H9 (cell line): ENCODE data around the gene OPTC. TPM values are rescaled to one million over a fixed set of nuclear protein-coding genes. Genes with fewer than 3 reads are reported as not detected.

Experiments
- DNase-seq: peaks from one replicate; pipeline ENCODE4 v3.0.0-alpha.2; 2017
- H2AFZ ChIP-seq: one replicate; pipeline ENCODE4 v1.6.1; 2013; ENCODE audit warnings: mild to moderate bottlenecking, low read length, control low read depth, moderate library complexity
- H2AK5ac ChIP-seq: 2 replicates; pipeline ENCODE4 v1.6.1; 2013; ENCODE audit warnings: low read length, control low read depth, mixed read lengths; ENCODE audit not compliant: insufficient read length
- H2BK120ac ChIP-seq: one replicate; pipeline ENCODE4 v1.6.1; 2013; ENCODE audit warnings: low read depth, mild to moderate bottlenecking, low read length, control low read depth, inconsistent platforms; ENCODE audit not compliant: poor library complexity, severe bottlenecking
- H2BK12ac ChIP-seq: 2 replicates; pipeline ENCODE4 v1.6.1; 2013; ENCODE audit warnings: low read length, control low read depth, mixed read lengths, low read depth; ENCODE audit not compliant: insufficient read length
- H2BK15ac ChIP-seq: 2 replicates; pipeline ENCODE4 v1.6.1; 2013; ENCODE audit warnings: low read depth, low read length, control low read depth
- H2BK20ac ChIP-seq: one replicate; pipeline ENCODE4 v1.6.1; 2013; ENCODE audit warnings: low read depth, mild to moderate bottlenecking, low read length, control low read depth, inconsistent platforms; ENCODE audit not compliant: poor library complexity, severe bottlenecking
- H2BK5ac ChIP-seq: 2 replicates; pipeline ENCODE4 v1.6.1; 2013; ENCODE audit warnings: low read length, control low read depth, mixed read lengths; ENCODE audit not compliant: insufficient read length
- H3K14ac ChIP-seq: 2 replicates; pipeline ENCODE4 v1.6.1; 2013; ENCODE audit warnings: low read length, control low read depth; ENCODE audit not compliant: insufficient read depth
- H3K18ac ChIP-seq: 2 replicates; pipeline ENCODE4 v1.6.1; 2013; ENCODE audit warnings: low read depth, mild to moderate bottlenecking, mixed read lengths, low read length, control low read depth; ENCODE audit not compliant: insufficient read length
- H3K23ac ChIP-seq: 2 replicates; pipeline ENCODE4 v1.6.1; 2013; ENCODE audit warnings: low read length, control low read depth, mixed read lengths, low read depth; ENCODE audit not compliant: insufficient read length
- H3K23me2 ChIP-seq: 2 replicates; pipeline ENCODE4 v1.6.1; 2013; ENCODE audit warnings: low read depth, mild to moderate bottlenecking, mixed read lengths, low read length, control low read depth; ENCODE audit not compliant: insufficient read length, poor library complexity, severe bottlenecking
- H3K27ac ChIP-seq: 2 replicates; pipeline ENCODE4 v1.5.1; 2013; ENCODE audit warnings: low read length, control low read depth, mixed read lengths, low read depth; ENCODE audit not compliant: insufficient read length
- H3K27me3 ChIP-seq: 2 replicates; pipeline ENCODE4 v1.6.1; 2013; ENCODE audit warnings: low read length, control low read depth, inconsistent platforms; ENCODE audit not compliant: insufficient read depth
- H3K4ac ChIP-seq: 2 replicates; pipeline ENCODE4 v1.6.1; 2013; ENCODE audit warnings: low read depth, mild to moderate bottlenecking, control low read depth, inconsistent platforms, low read length, moderate library complexity
- H3K4me1 ChIP-seq: 2 replicates; pipeline ENCODE4 v1.6.1; 2013; ENCODE audit warnings: low read length, control low read depth, inconsistent platforms; ENCODE audit not compliant: insufficient read depth
- H3K4me2 ChIP-seq: 2 replicates; pipeline ENCODE4 v1.6.1; 2013; ENCODE audit warnings: low read length, control low read depth, mixed read lengths; ENCODE audit not compliant: insufficient read length, insufficient read depth
- H3K56ac ChIP-seq: 2 replicates; pipeline ENCODE4 v1.6.1; 2013; ENCODE audit warnings: low read depth, mild to moderate bottlenecking, mixed read lengths, low read length, control low read depth; ENCODE audit not compliant: insufficient read length
- H3K79me1 ChIP-seq: 2 replicates; pipeline ENCODE4 v1.6.1; 2013; ENCODE audit warnings: low read depth, mild to moderate bottlenecking, moderate library complexity, low read length, control low read depth, inconsistent platforms; ENCODE audit not compliant: insufficient read depth, poor library complexity, severe bottlenecking
- H3K79me2 ChIP-seq: 2 replicates; pipeline ENCODE4 v1.6.1; 2013; ENCODE audit warnings: low read length, control low read depth, inconsistent platforms; ENCODE audit not compliant: insufficient read depth
- H3K9ac ChIP-seq: 2 replicates; pipeline ENCODE4 v1.6.1; 2013; ENCODE audit warnings: low read length, control low read depth, mixed read lengths; ENCODE audit not compliant: insufficient read length; ENCODE audit errors: extremely low read depth
- H3K9me3 ChIP-seq: one replicate; pipeline ENCODE4 v1.6.1; 2013; ENCODE audit warnings: low read depth, low read length, inconsistent platforms; ENCODE audit not compliant: control insufficient read depth
- H3T11ph ChIP-seq: one replicate; pipeline ENCODE4 v1.6.1; 2013; ENCODE audit warnings: mild to moderate bottlenecking, low read length, control low read depth, inconsistent platforms
- H4K20me1 ChIP-seq: one replicate; pipeline ENCODE4 v1.6.1; 2013; ENCODE audit not compliant: control insufficient read depth, insufficient read length, insufficient read depth
- H4K5ac ChIP-seq: 2 replicates; pipeline ENCODE4 v1.6.1; 2013; ENCODE audit warnings: low read depth, mild to moderate bottlenecking, mixed read lengths, low read length, control low read depth; ENCODE audit not compliant: insufficient read length
- H4K8ac ChIP-seq: replicated peaks from 2 replicates; pipeline ENCODE4 v1.6.1; 2013; ENCODE audit warnings: low read length, control low read depth, mixed read lengths, low read depth; ENCODE audit not compliant: insufficient read length
- H4K91ac ChIP-seq: 2 replicates; pipeline ENCODE4 v1.6.1; 2013; ENCODE audit warnings: low read depth, mild to moderate bottlenecking, moderate library complexity, mixed read lengths, low read length, control low read depth; ENCODE audit not compliant: insufficient read length
- H3K27ac Mint-ChIP-seq, 3 experiments: 2 replicates in 2 of 3; 3 replicates in 1 of 3; pipeline ENCODE4 v1.8.0; 2020 to 2021; ENCODE audit warnings: mixed read lengths in 3 of 3, mild to moderate bottlenecking in 1 of 3, moderate library complexity in 1 of 3
- H3K27me3 Mint-ChIP-seq: 2 replicates; pipeline ENCODE4 v1.8.0; 2021; ENCODE audit warnings: low read depth, mild to moderate bottlenecking, moderate library complexity, mixed read lengths
- H3K36me3 Mint-ChIP-seq, 3 experiments: 2 replicates in 2 of 3; 3 replicates in 1 of 3; pipeline ENCODE4 v1.8.0; 2020 to 2021; ENCODE audit warnings: low read depth in 3 of 3, mixed read lengths in 3 of 3; ENCODE audit not compliant: insufficient read depth in 1 of 3
- H3K4me1 Mint-ChIP-seq, 2 experiments: 2 replicates each; pipeline ENCODE4 v1.8.0; 2020; ENCODE audit warnings: mixed read lengths in 2 of 2
- H3K4me3 Mint-ChIP-seq, 2 experiments: 2 replicates in 1 of 2; 3 replicates in 1 of 2; pipeline ENCODE4 v1.8.0; 2020 to 2021; ENCODE audit warnings: mild to moderate bottlenecking in 2 of 2, mixed read lengths in 2 of 2, moderate library complexity in 1 of 2
- H3K9me3 Mint-ChIP-seq, 2 experiments: 2 replicates in 1 of 2; 3 replicates in 1 of 2; pipeline ENCODE4 v1.8.0; 2020; ENCODE audit warnings: mild to moderate bottlenecking in 2 of 2, mixed read lengths in 2 of 2, moderate library complexity in 1 of 2
- CTCF ChIP-seq: fragments of 200-600 bp; sonication (generic); conservative IDR thresholded peaks from 3 replicates; pipeline ENCODE4 v1.8.0; 2021; ENCODE audit warnings: antibody characterized with exemption, mild to moderate bottlenecking
- WGBS: extraction: QIAGEN DNeasy Blood & Tissue Kit; methylation state at CpG from one replicate; pipeline ENCODE4 v1.1.7; 2013; ENCODE audit warnings: missing lambda C conversion rate, low lambda C conversion rate, mixed read lengths; ENCODE audit not compliant: insufficient read length; ENCODE audit errors: extremely low coverage; 5-methylcytosine and 5-hydroxymethylcytosine counted together
- total RNA-seq: library from RNA; stranded (reverse); gene quantifications from 2 replicates; pipeline ENCODE4 v1.2.1, GENCODE V29; 2021

OPTC gene
- total RNA-seq, 1 experiment from 2014 or later = 1.1 TPM

GRCh38 chr1:203453016-203453415 is 40.9 kb upstream of the OPTC start:
- H3K18ac ChIP-seq = no peak overlapping the region
- no peaks in the 10 kb centered on the region for H4K20me1 ChIP-seq
- no peak overlapping the region for H4K5ac ChIP-seq
- no peak overlapping the region for H3K4me3 Mint-ChIP-seq
- H2BK120ac ChIP-seq = no peak overlapping the region
- no peak overlapping the region for H2BK12ac ChIP-seq
- H3K56ac ChIP-seq = no peak overlapping the region
- H4K91ac ChIP-seq = no peak overlapping the region
- no peak overlapping the region for H2AFZ ChIP-seq
- no peak overlapping the region for H2BK15ac ChIP-seq
- WGBS = no CpG with 5 or more reads among the region's 5 CpGs
- H3T11ph ChIP-seq = no peak overlapping the region
- no peak overlapping the region for H3K27ac Mint-ChIP-seq
- H3K4me1 Mint-ChIP-seq = peaks cover 19 to 28% of the 10 kb centered on the region in 2 experiments
- no peaks in the 10 kb centered on the region for H3K79me1 ChIP-seq
- no peaks in the 10 kb centered on the region for H3K27me3 ChIP-seq
- no peaks in the 10 kb centered on the region for H3K9me3 ChIP-seq
- H3K4me1 ChIP-seq = no peaks in the 10 kb centered on the region
- no peaks in the 10 kb centered on the region for H3K23me2 ChIP-seq
- H4K8ac ChIP-seq = no peak overlapping the region
- H3K27ac ChIP-seq = no peak overlapping the region
- H3K9me3 Mint-ChIP-seq = no peaks in the 10 kb centered on the region; a peak in 1 of 5 replicates
- no peak overlapping the region for H3K4me2 ChIP-seq
- TF ChIP-seq CTCF = no peak
- H3K36me3 Mint-ChIP-seq = no peaks in the 10 kb centered on the region
- H3K14ac ChIP-seq = no peak overlapping the region
- no peaks in the 10 kb centered on the region for H3K79me2 ChIP-seq
- no peak overlapping the region for H2BK20ac ChIP-seq
- DNase-seq = no peak
- H3K4ac ChIP-seq = no peak overlapping the region
- H3K27me3 Mint-ChIP-seq = no peaks in the 10 kb centered on the region; the same call in 1 of the 2 replicates
- no peak overlapping the region for H2BK5ac ChIP-seq
- no peak overlapping the region for H3K9ac ChIP-seq
- H2AK5ac ChIP-seq = no peak overlapping the region
- H3K23ac ChIP-seq = no peak overlapping the region
